Activated naive CD8-positive, alpha-beta T cell treated with anti-CD3 and anti-CD28 coated beads, Interleukin-2, amount 10 ng/mL, durations not matched to agents 7 days and 5 days (primary cell): ENCODE measurements around the gene PRR33. TPM values are rescaled to one million over a fixed set of nuclear protein-coding genes. Genes with fewer than 3 reads are reported as not detected.
"Not testable (repeated sequence)": the region's sequence is repeated elsewhere in the genome, so short reads cannot be mapped to it uniquely, and the experiment has no call there.

Experiments
- ATAC-seq: fragments of 150-1000 bp; cut with Tn5 transposase; one replicate; pipeline ENCODE4 v1.10.0; 2021; ENCODE audit warnings: low read depth, moderate library complexity
- POLR2A ChIA-PET: fragments of 350-600 bp; sonication (Branson Sonifier 250); formaldehyde crosslinking; loops from one replicate; lab custom pipeline; 2021; ENCODE audit warnings: antibody characterized with exemption; lab: Charles Lee
- DNase-seq: peaks from one replicate; pipeline ENCODE4 v3.0.0; 2021
- H3K27ac Mint-ChIP-seq: one replicate; pipeline ENCODE4 v1.8.0; 2022; ENCODE audit warnings: mild to moderate bottlenecking, mixed read lengths
- H3K27me3 Mint-ChIP-seq: one replicate; pipeline ENCODE4 v1.8.0; 2022; ENCODE audit warnings: mild to moderate bottlenecking, moderate library complexity, mixed read lengths
- H3K36me3 Mint-ChIP-seq: one replicate; pipeline ENCODE4 v1.8.0; 2021; ENCODE audit warnings: mild to moderate bottlenecking, mixed read lengths
- H3K4me1 Mint-ChIP-seq: one replicate; pipeline ENCODE4 v1.8.0; 2021; ENCODE audit warnings: mixed read lengths
- H3K4me3 Mint-ChIP-seq: one replicate; pipeline ENCODE4 v1.8.0; 2022; ENCODE audit warnings: mild to moderate bottlenecking, moderate library complexity, mixed read lengths
- H3K9me3 Mint-ChIP-seq: one replicate; pipeline ENCODE4 v1.8.0; 2021; ENCODE audit warnings: mixed read lengths
- total RNA-seq, 2 experiments: library from RNA; stranded (reverse); gene quantifications; one replicate each; pipeline ENCODE4 v1.2.3, GENCODE V29; 2021

PRR33 gene
- not detected for total RNA-seq

- peak within 1 kb of the TSS; percentile 75 for H3K4me3 Mint-ChIP-seq
- H3K27me3 Mint-ChIP-seq: peaks cover 12% of the 10 kb centered on the region
- peaks cover 32% of the 10 kb centered on the region for H3K36me3 Mint-ChIP-seq
- no peak for ATAC-seq
- no peak for DNase-seq
- POLR2A ChIA-PET: interaction anchor here (0.7 to 6.4 kb wide), 3 partner anchors 26 to 97 kb away, joined by 7 to 68 read pairs (median 31); partner anchors contain the start of gene LSP1
- peaks cover 3% of the 10 kb centered on the region for H3K9me3 Mint-ChIP-seq
- peaks cover 34% of the 10 kb centered on the region for H3K4me1 Mint-ChIP-seq
- H3K27ac Mint-ChIP-seq: peak within 1 kb of the TSS; percentile 78
Measured at GRCh38 chr11:1891831-1892115, at the start of gene PRR33. TSS of gene PRR33 (minus strand) at chr11:1891895. CDS start at chr11:1890584, 1,311 bp downstream.

GRCh38 chr11:1939788-1940187 lies 48.1 kb upstream of the PRR33 start:
- H3K4me3 Mint-ChIP-seq, POLR2A ChIA-PET, H3K9me3 Mint-ChIP-seq, H3K36me3 Mint-ChIP-seq, DNase-seq, H3K4me1 Mint-ChIP-seq, ATAC-seq, H3K27me3 Mint-ChIP-seq: not testable (repeated sequence)
- H3K27ac Mint-ChIP-seq: peak overlapping the region; percentile 31

GRCh38 chr11:1939006-1939625 lies 47.4 kb upstream of the PRR33 start:
- POLR2A ChIA-PET: no interaction called here
- peak; percentile 72 for ATAC-seq
- Mint-ChIP-seq H3K9me3 (no peaks in the 10 kb centered on the region), H3K27ac (peak overlapping the region; percentile 86), H3K4me3 (peak overlapping the region; percentile 41), H3K4me1 (peaks cover 5% of the 10 kb centered on the region), H3K27me3 (no peaks in the 10 kb centered on the region), H3K36me3 (no peaks in the 10 kb centered on the region)
- peak; percentile 67 for DNase-seq

GRCh38 chr11:1938343-1939005 lies 46.8 kb upstream of the PRR33 start:
- no peak for ATAC-seq
- peak; percentile 38 for DNase-seq
- H3K4me1 Mint-ChIP-seq: peaks cover 5% of the 10 kb centered on the region
- H3K27me3 Mint-ChIP-seq: no peaks in the 10 kb centered on the region
- H3K4me3 Mint-ChIP-seq: no peak overlapping the region
- POLR2A ChIA-PET: interaction anchor here (1.0 to 1.5 kb wide), 2 partner anchors 9 to 19 kb away, joined by 4 to 6 read pairs; partner anchors contain the start of gene TNNT3
- H3K9me3 Mint-ChIP-seq: no peaks in the 10 kb centered on the region
- H3K36me3 Mint-ChIP-seq: no peaks in the 10 kb centered on the region
- no peak overlapping the region for H3K27ac Mint-ChIP-seq

GRCh38 chr11:1937616-1938342 lies 46.1 kb upstream of the PRR33 start:
- H3K9me3 Mint-ChIP-seq: no peaks in the 10 kb centered on the region
- no peak for ATAC-seq
- H3K27me3 Mint-ChIP-seq: peaks cover under 1% of the 10 kb centered on the region
- H3K4me3 Mint-ChIP-seq: no peak overlapping the region
- no peak overlapping the region for H3K27ac Mint-ChIP-seq
- peaks cover 5% of the 10 kb centered on the region for H3K4me1 Mint-ChIP-seq
- peak; percentile 33 for DNase-seq
- POLR2A ChIA-PET: interaction anchor here (1.0 to 1.5 kb wide), 2 partner anchors 10 to 18 kb away, joined by 4 to 6 read pairs; partner anchors contain the start of gene TNNT3
- H3K36me3 Mint-ChIP-seq: no peaks in the 10 kb centered on the region

- ATAC-seq (no peak), DNase-seq (peak; percentile 32)
- Mint-ChIP-seq H3K27ac (no peak overlapping the region), H3K9me3 (no peaks in the 10 kb centered on the region), H3K4me3 (no peak overlapping the region), H3K4me1 (peaks cover 5% of the 10 kb centered on the region), H3K27me3 (peaks cover 7% of the 10 kb centered on the region), H3K36me3 (no peaks in the 10 kb centered on the region)
- POLR2A ChIA-PET: interaction anchor here (1.0 to 1.5 kb wide), 2 partner anchors 11 to 18 kb away, joined by 4 to 6 read pairs; partner anchors contain the start of gene TNNT3
Measured at GRCh38 chr11:1936781-1937615, 45.3 kb upstream of the PRR33 start.

GRCh38 chr11:1936072-1936780 lies 44.5 kb upstream of the PRR33 start:
- POLR2A ChIA-PET: interaction anchor here (1.0 kb wide), 1 partner anchor 16 kb away, joined by 3 read pairs; no protein-coding TSS in a partner anchor

GRCh38 chr11:1935156-1936071 lies 43.7 kb upstream of the PRR33 start:
- H3K36me3 Mint-ChIP-seq: no peaks in the 10 kb centered on the region
- peak; percentile 29 for DNase-seq
- peaks cover 6% of the 10 kb centered on the region for H3K4me1 Mint-ChIP-seq
- no peaks in the 10 kb centered on the region for H3K9me3 Mint-ChIP-seq
- H3K27ac Mint-ChIP-seq: no peak overlapping the region
- no peak overlapping the region for H3K4me3 Mint-ChIP-seq
- peaks cover 15% of the 10 kb centered on the region for H3K27me3 Mint-ChIP-seq
- POLR2A ChIA-PET: interaction anchor here (1.0 kb wide), 1 partner anchor 15 kb away, joined by 3 read pairs; no protein-coding TSS in a partner anchor
- no peak for ATAC-seq

More at GRCh38 chr11:1936072-1936780, 44.5 kb upstream of the PRR33 start:
- H3K4me1 Mint-ChIP-seq: peaks cover 5% of the 10 kb centered on the region
- ATAC-seq (no peak), DNase-seq (peak; percentile 30)
- no peaks in the 10 kb centered on the region for H3K9me3 Mint-ChIP-seq
- H3K36me3 Mint-ChIP-seq: no peaks in the 10 kb centered on the region
- no peak overlapping the region for H3K4me3 Mint-ChIP-seq
- no peak overlapping the region for H3K27ac Mint-ChIP-seq
- H3K27me3 Mint-ChIP-seq: peaks cover 12% of the 10 kb centered on the region

- POLR2A ChIA-PET: interaction anchor here (1.0 kb wide), 1 partner anchor 14 kb away, joined by 3 read pairs; no protein-coding TSS in a partner anchor
- ATAC-seq (no peak), DNase-seq (peak; percentile 25)
- peaks cover 22% of the 10 kb centered on the region for H3K27me3 Mint-ChIP-seq
- H3K9me3 Mint-ChIP-seq: no peaks in the 10 kb centered on the region
- peaks cover 10% of the 10 kb centered on the region for H3K4me1 Mint-ChIP-seq
- H3K4me3 Mint-ChIP-seq: no peak overlapping the region
- no peaks in the 10 kb centered on the region for H3K36me3 Mint-ChIP-seq
- H3K27ac Mint-ChIP-seq: no peak overlapping the region
Measured at GRCh38 chr11:1934335-1935155, 42.9 kb upstream of the PRR33 start.

- H3K4me3 Mint-ChIP-seq: no peak overlapping the region
- H3K27ac Mint-ChIP-seq: peak overlapping the region; percentile 17
- H3K4me1 Mint-ChIP-seq: peaks cover 5% of the 10 kb centered on the region
- POLR2A ChIA-PET: interaction anchor here (0.6 kb wide), 1 partner anchor 358 kb away, joined by 3 read pairs; no protein-coding TSS in a partner anchor
- H3K9me3 Mint-ChIP-seq: no peaks in the 10 kb centered on the region
- DNase-seq (no peak), ATAC-seq (no peak)
- H3K36me3 Mint-ChIP-seq: no peaks in the 10 kb centered on the region
- peaks cover 22% of the 10 kb centered on the region for H3K27me3 Mint-ChIP-seq
Measured at GRCh38 chr11:1933416-1934334, 42.0 kb upstream of the PRR33 start.
